Measurements from ENCODE around the gene PSMD4.

PSMD4 gene

GRCh38 chr1:151246786-151247185, 7.7 kb upstream of the PSMD4 start:
- H3K36me3 ChIP-seq (ENCODE audit: insufficient read depth, low read length) = peaks cover 79% of the 10 kb centered on the region
- no peak overlapping the region for H3K9ac ChIP-seq (ENCODE audit: low read depth, low read length, poor library complexity, severe bottlenecking)
- no peak overlapping the region for H2AFZ ChIP-seq (ENCODE audit: low read length)
- no peak overlapping the region for H3K4me2 ChIP-seq (ENCODE audit: low read depth, low read length, poor library complexity, severe bottlenecking)
- no peaks in the 10 kb centered on the region for H3K79me2 ChIP-seq (ENCODE audit: insufficient read depth, low read length)
- TF ChIP-seq CTCF (conservative IDR thresholded peaks at IDR 0.05; ENCODE audit: low read length) (no peak), EZH2phosphoT487 (IDR thresholded peaks at IDR 0.05; ENCODE audit: borderline replicate concordance) (no peak)
- H3K9me3 ChIP-seq (ENCODE audit: insufficient read depth, low read depth, low read length) = no peaks in the 10 kb centered on the region
- H3K4me3 ChIP-seq (ENCODE audit: low read length, poor library complexity, severe bottlenecking) = no peak overlapping the region
- no peaks in the 10 kb centered on the region for H3K27me3 ChIP-seq (ENCODE audit: insufficient read depth, low read length, poor library complexity, severe bottlenecking)
- H3K4me1 ChIP-seq (ENCODE audit: insufficient read depth, low read length, poor library complexity, severe bottlenecking) = no peaks in the 10 kb centered on the region
- H3K9me2 ChIP-seq (replicated peaks; ENCODE audit: low read depth, low read length) = no peaks in the 10 kb centered on the region
- no peaks in the 10 kb centered on the region for H3F3A ChIP-seq (ENCODE audit: low read depth)
- H4K20me1 ChIP-seq (ENCODE audit: insufficient read depth, low read length, poor library complexity, severe bottlenecking) = no peaks in the 10 kb centered on the region

- H3K4me3 ChIP-seq (ENCODE audit: low read length, poor library complexity, severe bottlenecking) = no peak overlapping the region
- peaks cover 10% of the 10 kb centered on the region for H3K4me1 ChIP-seq (ENCODE audit: insufficient read depth, low read length, poor library complexity, severe bottlenecking)
- H4K20me1 ChIP-seq (ENCODE audit: insufficient read depth, low read length, poor library complexity, severe bottlenecking) = peaks cover 4% of the 10 kb centered on the region
- H3K9ac ChIP-seq (ENCODE audit: low read depth, low read length, poor library complexity, severe bottlenecking) = no peak overlapping the region
- H3K36me3 ChIP-seq (ENCODE audit: insufficient read depth, low read length) = peaks cover 31% of the 10 kb centered on the region; the same call in 1 of the 2 replicates
- H3F3A ChIP-seq (ENCODE audit: low read depth) = no peaks in the 10 kb centered on the region
- H3K79me2 ChIP-seq (ENCODE audit: insufficient read depth, low read length) = peaks cover 21% of the 10 kb centered on the region
- no peaks in the 10 kb centered on the region for H3K27me3 ChIP-seq (ENCODE audit: insufficient read depth, low read length, poor library complexity, severe bottlenecking)
- H3K9me3 ChIP-seq (ENCODE audit: insufficient read depth, low read depth, low read length) = no peaks in the 10 kb centered on the region
- H2AFZ ChIP-seq (ENCODE audit: low read length) = no peak overlapping the region
- no peaks in the 10 kb centered on the region for H3K9me2 ChIP-seq (replicated peaks; ENCODE audit: low read depth, low read length)
- TF ChIP-seq EZH2phosphoT487 (IDR thresholded peaks at IDR 0.05; ENCODE audit: borderline replicate concordance) = no peak
- peak; percentile 96 for TF ChIP-seq CTCF (conservative IDR thresholded peaks at IDR 0.05; ENCODE audit: low read length)
- H3K4me2 ChIP-seq (ENCODE audit: low read depth, low read length, poor library complexity, severe bottlenecking) = no peak overlapping the region
Measured at GRCh38 chr1:151251656-151252470, 2.7 kb upstream of the PSMD4 start.

- Histone ChIP-seq H3K9me2 (replicated peaks; ENCODE audit: low read depth, low read length) (no peaks in the 10 kb centered on the region), H3K27me3 (ENCODE audit: insufficient read depth, low read length, poor library complexity, severe bottlenecking) (no peaks in the 10 kb centered on the region), H4K20me1 (ENCODE audit: insufficient read depth, low read length, poor library complexity, severe bottlenecking) (peaks cover 4% of the 10 kb centered on the region), H3K79me2 (ENCODE audit: insufficient read depth, low read length) (peaks cover 50% of the 10 kb centered on the region), H3K36me3 (ENCODE audit: insufficient read depth, low read length) (no peaks in the 10 kb centered on the region; the same call in 1 of the 2 replicates), H3F3A (ENCODE audit: low read depth) (no peaks in the 10 kb centered on the region), H3K4me2 (ENCODE audit: low read depth, low read length, poor library complexity, severe bottlenecking) (peak overlapping the region; percentile 93), H3K9me3 (ENCODE audit: insufficient read depth, low read depth, low read length) (no peaks in the 10 kb centered on the region), H3K4me1 (ENCODE audit: insufficient read depth, low read length, poor library complexity, severe bottlenecking) (peaks cover 15% of the 10 kb centered on the region), H3K9ac (ENCODE audit: low read depth, low read length, poor library complexity, severe bottlenecking) (peak overlapping the region; percentile 88), H3K4me3 (ENCODE audit: low read length, poor library complexity, severe bottlenecking) (peak overlapping the region; percentile 99), H2AFZ (ENCODE audit: low read length) (peak overlapping the region; percentile 84)
- no peak for TF ChIP-seq EZH2phosphoT487 (IDR thresholded peaks at IDR 0.05; ENCODE audit: borderline replicate concordance)
- no peak for TF ChIP-seq CTCF (conservative IDR thresholded peaks at IDR 0.05; ENCODE audit: low read length)
Measured at GRCh38 chr1:151255381-151255780, 847 bp downstream of the PSMD4 start.

All from Loucy (cell line).